IMR-90 (cell line): Measurements from ENCODE around the gene NEDD4L. TPM values are rescaled to one million over a fixed set of nuclear protein-coding genes. Genes with fewer than 3 reads are reported as not detected.

Experiments used
- ATAC-seq: fragments of 200-7000 bp; cut with Tn5 transposase; 2 replicates; pipeline ENCODE4 v1.9.1; 2020; ENCODE audit warnings: low read depth, mild to moderate bottlenecking, moderate library complexity
- BruUV-seq: library from RNA; stranded (reverse); fragments of 400-500 nt; replicated peaks from 2 replicates; lab custom pipeline; 2021; lab: Mats Ljungman, UMichigan
- CTCF ChIA-PET: fragments of 300-600 bp; formaldehyde crosslinking; extraction: SDS; loops from one replicate; lab custom pipeline; 2021; ENCODE audit warnings: antibody characterized with exemption; lab: Yijun Ruan, JAX
- POLR2A ChIA-PET: fragments of 300-600 bp; sonication (Branson Sonifier 250); formaldehyde crosslinking; loops from one replicate; lab custom pipeline; 2022; ENCODE audit warnings: antibody characterized with exemption; ENCODE audit not compliant: unreplicated experiment; lab: Charles Lee
- DNase-seq: peaks from one replicate; pipeline ENCODE4 v3.0.0; 2013
- H2AFZ ChIP-seq: replicated peaks from 2 replicates; pipeline ENCODE3; 2013; ENCODE audit warnings: low read length, mild to moderate bottlenecking; ENCODE audit not compliant: poor library complexity
- H2AK5ac ChIP-seq: 2 replicates; pipeline ENCODE4 v1.6.1; 2013; ENCODE audit warnings: low read depth, low read length, inconsistent platforms
- H2AK9ac ChIP-seq: replicated peaks from 2 replicates; pipeline ENCODE3; 2013; ENCODE audit warnings: mild to moderate bottlenecking, low read depth, low read length, moderate library complexity; ENCODE audit not compliant: poor library complexity
- H2BK120ac ChIP-seq: 2 replicates; pipeline ENCODE4 v1.6.1; 2013; ENCODE audit warnings: low read depth, low read length, inconsistent platforms
- H2BK15ac ChIP-seq: 3 replicates; pipeline ENCODE4 v1.6.1; 2013; ENCODE audit warnings: low read depth, low read length, inconsistent platforms
- H2BK20ac ChIP-seq: 2 replicates; pipeline ENCODE4 v1.6.1; 2013; ENCODE audit warnings: low read depth, mild to moderate bottlenecking, inconsistent platforms, low read length, moderate library complexity
- H2BK5ac ChIP-seq: 2 replicates; pipeline ENCODE4 v1.6.1; 2013; ENCODE audit warnings: mild to moderate bottlenecking, low read depth, low read length, inconsistent platforms; ENCODE audit not compliant: poor library complexity, severe bottlenecking
- H3K14ac ChIP-seq: replicated peaks from 2 replicates; pipeline ENCODE4 v1.6.1; 2013; ENCODE audit warnings: low read depth, low read length, inconsistent platforms
- H3K18ac ChIP-seq: 2 replicates; pipeline ENCODE4 v1.6.1; 2013; ENCODE audit warnings: low read depth, low read length, control low read depth
- H3K23ac ChIP-seq: 2 replicates; pipeline ENCODE4 v1.6.1; 2013; ENCODE audit warnings: low read depth, low read length, inconsistent platforms
- H3K27ac ChIP-seq: 2 replicates; pipeline ENCODE4 v1.5.1; 2013; ENCODE audit warnings: mild to moderate bottlenecking, control low read depth, low read length; ENCODE audit not compliant: insufficient read depth
- H3K27me3 ChIP-seq: 2 replicates; pipeline ENCODE4 v1.6.1; 2013; ENCODE audit warnings: low read length; ENCODE audit not compliant: control insufficient read depth, insufficient read depth
- H3K36me3 ChIP-seq: 2 replicates; pipeline ENCODE4 v1.6.1; 2013; ENCODE audit warnings: low read length, mixed read lengths; ENCODE audit not compliant: control insufficient read depth, insufficient read depth
- H3K4ac ChIP-seq: 2 replicates; pipeline ENCODE4 v1.6.1; 2013; ENCODE audit warnings: low read depth, low read length, inconsistent platforms
- H3K4me1 ChIP-seq: 2 replicates; pipeline ENCODE4 v1.6.1; 2013; ENCODE audit warnings: low read length, mixed read lengths; ENCODE audit not compliant: control insufficient read depth, insufficient read depth
- H3K4me2 ChIP-seq: 2 replicates; pipeline ENCODE4 v1.6.1; 2013; ENCODE audit warnings: low read depth, mild to moderate bottlenecking, control low read depth, low read length, moderate library complexity
- H3K4me3 ChIP-seq: 2 replicates; pipeline ENCODE4 v1.5.1; 2013; ENCODE audit warnings: low read depth, mild to moderate bottlenecking, control low read depth, low read length, moderate library complexity; ENCODE audit not compliant: insufficient read depth
- H3K56ac ChIP-seq: 2 replicates; pipeline ENCODE4 v1.6.1; 2013; ENCODE audit warnings: low read length, inconsistent platforms; ENCODE audit not compliant: insufficient read depth; ENCODE audit errors: extremely low read depth
- H3K79me1 ChIP-seq, 2 experiments: 2 replicates each; pipeline ENCODE4 v1.6.1; 2013; ENCODE audit warnings: low read length in 2 of 2, inconsistent platforms in 1 of 2, low read depth in 1 of 2
- H3K9ac ChIP-seq: 2 replicates; pipeline ENCODE4 v1.6.1; 2013; ENCODE audit warnings: low read depth, low read length, control low read depth
- H3K9me1 ChIP-seq: 2 replicates; pipeline ENCODE4 v1.6.1; 2013; ENCODE audit warnings: low read length, inconsistent platforms; ENCODE audit not compliant: insufficient read depth
- H3K9me3 ChIP-seq: 2 replicates; pipeline ENCODE4 v1.6.1; 2013; ENCODE audit warnings: low read length; ENCODE audit not compliant: control insufficient read depth, insufficient read depth
- H4K20me1 ChIP-seq: 2 replicates; pipeline ENCODE4 v1.6.1; 2013; ENCODE audit warnings: low read length, inconsistent platforms; ENCODE audit not compliant: insufficient read depth
- H4K5ac ChIP-seq: 2 replicates; pipeline ENCODE4 v1.6.1; 2013; ENCODE audit warnings: mild to moderate bottlenecking, low read depth, low read length, control low read depth
- H4K8ac ChIP-seq, 2 experiments: 2 replicates each; pipeline ENCODE4 v1.6.1; 2013; ENCODE audit warnings: low read depth in 2 of 2, low read length in 2 of 2, control low read depth in 1 of 2, inconsistent platforms in 1 of 2
- H4K91ac ChIP-seq: 2 replicates; pipeline ENCODE4 v1.6.1; 2013; ENCODE audit warnings: low read depth, low read length, inconsistent platforms; ENCODE audit not compliant: insufficient read depth
- FOS ChIP-seq: fragments of 150-350 bp; IDR thresholded peaks from 2 replicates; pipeline ENCODE4 v1.6.1; 2016; ENCODE audit warnings: low read depth, low read length
- RAD21 ChIP-seq: IDR thresholded peaks from 2 replicates; pipeline ENCODE4 v1.6.1; 2012; ENCODE audit warnings: low read length, improper control_type of control experiment
- RFX5 ChIP-seq: IDR thresholded peaks from 2 replicates; pipeline ENCODE4 v1.8.0; 2012; ENCODE audit warnings: low read depth, mild to moderate bottlenecking, low read length, moderate library complexity
- WGBS, 2 experiments: methylation state at CpG; one replicate each; pipeline versions ENCODE4 v1.1.5 to v1.1.7; 2013; ENCODE audit warnings: missing lambda C conversion rate in 2 of 2; ENCODE audit not compliant: insufficient read length in 1 of 2; ENCODE audit errors: extremely low coverage in 2 of 2; 5-methylcytosine and 5-hydroxymethylcytosine counted together
- dilution Hi-C: fragments of 300-500 bp; cut with HindIII; formaldehyde crosslinking; loops from one replicate; pipeline ENCODE4 v1.14.3; 2018; ENCODE audit warnings: low sequenced_read_pairs; ENCODE audit not compliant: unreplicated experiment
- in situ Hi-C: fragments of 300-500 bp; cut with MboI; formaldehyde crosslinking; loops from 3 replicates; pipeline ENCODE4 v1.14.3; 2019; ENCODE audit warnings: low sequenced_read_pairs, inconsistent platforms, mixed read lengths
- intact Hi-C: fragments of 100-400 bp; cut with micrococcal nuclease; formaldehyde crosslinking; loops from 2 replicates; pipeline ENCODE4 v1.10.0; 2022
- polyA plus RNA-seq, 3 experiments: library from polyadenylated mRNA; depleted of rRNA; stranded (reverse); fragments of >200 nt; gene quantifications; 2 replicates each; pipeline ENCODE4 v1.2.3, GENCODE V29; 2012; ENCODE audit warnings: low replicate concordance in 1 of 3
- total RNA-seq: library from RNA; depleted of rRNA; stranded (reverse); fragments of >200 nt; gene quantifications from 2 replicates; pipeline ENCODE4 v1.2.3, GENCODE V29; 2012

Gene NEDD4L
- total and polyA plus RNA-seq, 2 of the 4 experiments (the other 2 are of a cell fraction), result 10.0 to 10.9 TPM

- H2BK15ac ChIP-seq, result no peak overlapping the region
- no peak overlapping the region for H3K14ac ChIP-seq
- POLR2A ChIA-PET, result no interaction called here
- no peak overlapping the region for H2AK5ac ChIP-seq
- no peak overlapping the region for H3K4me3 ChIP-seq
- no peaks in the 10 kb centered on the region for H4K20me1 ChIP-seq
- no peaks in the 10 kb centered on the region for H3K79me1 ChIP-seq
- no peak overlapping the region for H2AK9ac ChIP-seq
- dilution Hi-C loops, result no loop called here
- no peaks in the 10 kb centered on the region for H3K36me3 ChIP-seq
- CTCF ChIA-PET, result no interaction called here
- peaks cover 11% of the 10 kb centered on the region; the same call in 1 of the 2 replicates for H3K9me1 ChIP-seq
- BruUV-seq, result no TSS peak
- no peak overlapping the region for H3K4me2 ChIP-seq
- H4K91ac ChIP-seq, result no peak overlapping the region
- H3K27ac ChIP-seq, result no peak overlapping the region
- no peak overlapping the region for H3K23ac ChIP-seq
- intact Hi-C loops, result no loop called here
- no peak overlapping the region for H3K56ac ChIP-seq
- no peaks in the 10 kb centered on the region for H3K9me3 ChIP-seq
- H4K5ac ChIP-seq, result no peak overlapping the region
- H3K4me1 ChIP-seq, result peaks cover 11% of the 10 kb centered on the region
- no peak for DNase-seq
- no peak overlapping the region for H2BK120ac ChIP-seq
- WGBS, 2 experiments, result no CpG with 5 or more reads among the region's 12 CpGs
- H3K27me3 ChIP-seq, result peaks cover 28% of the 10 kb centered on the region
- TF ChIP-seq RAD21 (no peak), RFX5 (no peak), FOS (no peak)
- in situ Hi-C loops, result no loop called here
- no peak overlapping the region for H3K18ac ChIP-seq
- no peak overlapping the region for H4K8ac ChIP-seq
- no peak overlapping the region for H2BK20ac ChIP-seq
- H3K4ac ChIP-seq, result no peak overlapping the region
- no peak overlapping the region for H3K9ac ChIP-seq
- no peak for ATAC-seq
- no peak overlapping the region for H2BK5ac ChIP-seq
- no peak overlapping the region for H2AFZ ChIP-seq
Measured at GRCh38 chr18:58413667-58414628, 369.9 kb downstream of the NEDD4L start.
